HFF-Myc (cell line): ENCODE measurements around the gene HSDL1.

ENCODE experiments used
- DNase-seq: peaks from one replicate; pipeline ENCODE4 v3.0.0-alpha.2; 2011; ENCODE audit warnings: low read depth; ENCODE audit errors: extremely low read depth
- H3K4me3 ChIP-seq: replicated peaks from 2 replicates; pipeline ENCODE4 v1.5.1; 2011; ENCODE audit warnings: low read depth, mild to moderate bottlenecking, control low read depth, low read length
- CTCF ChIP-seq: IDR thresholded peaks from 2 replicates; pipeline ENCODE4 v1.5.1; 2012; ENCODE audit warnings: mild to moderate bottlenecking, low read depth, low read length, control low read depth; ENCODE audit errors: missing control alignments

The HSDL1 gene

GRCh38 chr16:84161037-84161436 is 16.1 kb upstream of the HSDL1 start:
- H3K4me3 ChIP-seq, result no peak overlapping the region
- TF ChIP-seq CTCF, result no peak
- DNase-seq, result no peak

GRCh38 chr16:84159800-84160199 is 14.8 kb upstream of the HSDL1 start:
- no peak for DNase-seq
- TF ChIP-seq CTCF, result no peak
- no peak overlapping the region for H3K4me3 ChIP-seq

GRCh38 chr16:84159007-84159406 is 14.0 kb upstream of the HSDL1 start:
- H3K4me3 ChIP-seq, result no peak overlapping the region
- DNase-seq, result no peak
- no peak for TF ChIP-seq CTCF

- no peak overlapping the region for H3K4me3 ChIP-seq
- no peak for DNase-seq
- no peak for TF ChIP-seq CTCF
These were observed 11.4 kb upstream of the HSDL1 start for GRCh38 chr16:84156342-84156784.

- no peak for DNase-seq
- H3K4me3 ChIP-seq, result no peak overlapping the region
- TF ChIP-seq CTCF, result no peak
These were observed 10.8 kb upstream of the HSDL1 start for GRCh38 chr16:84155771-84156170.

- no peak for DNase-seq
- no peak for TF ChIP-seq CTCF
- H3K4me3 ChIP-seq, result no peak overlapping the region
These were observed 10.2 kb upstream of the HSDL1 start for GRCh38 chr16:84155226-84155625.

GRCh38 chr16:84153660-84154214 is 8.8 kb upstream of the HSDL1 start:
- TF ChIP-seq CTCF, result no peak
- no peak overlapping the region for H3K4me3 ChIP-seq
- DNase-seq, result no peak
